GM18499 (cell line): ENCODE data around the gene DTNA.
"Not testable (repeated sequence)": the region's sequence is repeated elsewhere in the genome, so short reads cannot be mapped to it uniquely, and the experiment has no call there.

ENCODE experiments used
- ATAC-seq: cut with Tn5 transposase; IDR thresholded peaks from one replicate; pipeline ENCODE4 v1.9.1; 2021; ENCODE audit warnings: moderate number of reproducible peaks; ENCODE audit not compliant: insufficient read depth, unreplicated experiment

The DTNA gene

DNA sequence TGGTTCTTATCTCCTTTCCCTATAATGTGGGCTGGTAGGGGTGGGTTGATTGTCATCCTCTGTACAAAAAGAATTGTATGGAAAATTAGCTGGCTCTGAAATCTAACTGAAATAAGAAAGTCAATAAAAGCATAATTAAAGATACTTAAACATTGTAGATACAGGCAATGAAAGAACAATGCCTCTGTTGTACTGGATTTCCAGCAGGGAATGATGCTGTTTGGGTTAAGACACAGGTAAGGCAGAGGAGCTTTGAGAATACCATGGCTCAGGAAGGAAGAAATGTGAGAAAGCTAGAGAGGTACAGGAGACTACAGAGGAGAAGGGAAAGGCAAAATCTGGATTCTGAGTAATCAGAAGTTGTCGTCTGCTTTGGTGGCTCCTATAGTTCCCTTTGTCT lies 10.1 kb downstream of the DTNA start:
- no peak for ATAC-seq

DNA sequence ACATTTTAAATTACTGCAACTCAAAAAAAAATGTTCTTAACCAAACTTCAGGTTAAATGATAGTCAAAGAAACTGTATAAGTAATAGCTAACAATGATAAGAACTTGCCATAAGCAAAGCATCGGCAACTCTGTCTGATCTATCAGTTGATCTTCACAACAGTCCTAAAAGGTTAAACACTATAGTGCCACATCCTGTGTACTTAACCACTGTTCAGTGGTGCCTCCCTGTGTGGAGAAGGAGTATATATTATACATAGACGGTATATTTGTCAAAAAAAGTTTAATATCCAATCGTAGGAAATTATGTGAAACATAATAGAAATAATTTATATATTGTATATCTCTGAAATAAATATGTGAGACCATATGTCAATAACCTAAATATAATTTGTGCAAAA lies 13.0 kb downstream of the DTNA start:
- ATAC-seq = no peak

DNA sequence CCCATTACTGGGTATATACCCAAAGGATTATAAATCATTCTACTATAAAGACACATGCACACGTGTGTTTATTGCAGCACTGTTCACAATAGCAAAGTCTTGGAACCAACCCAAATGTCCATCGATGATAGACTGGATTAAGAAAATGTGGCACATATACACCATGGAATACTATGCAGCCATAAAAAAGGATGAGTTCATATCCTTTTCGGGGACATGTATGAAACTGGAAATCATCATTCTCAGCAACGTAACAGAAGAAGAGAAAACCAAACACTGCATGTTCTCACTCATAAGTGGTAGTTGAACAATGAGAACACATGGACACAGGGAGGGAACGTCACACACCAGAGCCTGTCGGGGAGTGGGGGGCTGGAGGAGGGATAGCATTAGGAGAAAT lies 15.6 kb downstream of the DTNA start:
- ATAC-seq = not testable (repeated sequence)

DNA sequence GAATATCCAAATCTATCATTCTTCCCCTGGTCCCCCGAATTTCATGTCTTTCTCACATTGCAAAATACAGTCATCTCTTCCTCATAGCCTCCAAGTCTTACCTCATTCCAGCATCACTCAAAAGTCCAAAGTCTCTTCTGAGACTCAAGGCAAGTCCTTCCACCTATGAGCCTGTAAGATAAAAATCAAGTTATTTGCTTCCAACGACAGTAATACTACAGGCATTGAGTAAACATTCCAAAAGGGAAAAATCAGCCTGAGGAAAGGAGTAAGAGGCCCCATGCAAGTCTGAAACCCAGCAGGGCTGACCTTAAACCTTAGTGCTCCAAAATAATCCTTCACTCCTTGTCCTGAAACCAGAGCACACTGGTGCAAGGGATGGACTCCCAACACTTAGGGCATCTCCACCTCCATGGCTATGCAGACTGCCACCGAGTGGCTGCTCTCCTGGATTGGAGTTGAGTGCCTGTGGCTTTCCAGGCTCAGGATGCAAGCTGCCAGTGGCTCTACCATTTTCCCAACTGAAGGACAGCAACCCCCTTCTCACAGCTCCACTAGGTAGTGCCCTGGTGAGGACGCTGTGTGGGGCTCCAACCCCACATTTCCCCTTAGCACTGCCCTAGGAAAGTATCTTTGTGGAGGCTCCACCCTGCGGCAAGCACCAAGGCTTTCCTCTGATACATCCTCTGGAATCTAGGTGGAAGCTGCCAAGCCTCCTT lies 16.3 kb downstream of the DTNA start:
- no peak for ATAC-seq

DNA sequence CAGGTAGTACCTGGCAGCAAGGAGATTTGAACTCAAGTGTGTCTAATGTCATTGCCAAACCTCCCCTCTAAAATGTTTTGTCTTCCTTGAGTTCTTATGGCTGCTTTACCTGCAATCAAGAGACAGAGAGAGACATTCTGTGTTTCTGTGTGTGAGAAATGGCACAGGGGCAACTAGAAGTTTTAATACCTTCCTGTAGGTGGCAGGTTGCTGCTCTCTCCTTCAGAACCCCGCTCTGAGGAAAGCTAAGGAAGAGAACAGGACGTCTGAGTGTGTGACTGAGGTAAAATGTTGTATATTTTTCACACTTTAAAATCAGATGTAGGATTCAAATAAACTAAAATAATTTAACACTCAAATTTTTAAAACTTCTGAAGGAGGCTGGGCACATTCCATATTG lies 19.2 kb downstream of the DTNA start:
- ATAC-seq = no peak

DNA sequence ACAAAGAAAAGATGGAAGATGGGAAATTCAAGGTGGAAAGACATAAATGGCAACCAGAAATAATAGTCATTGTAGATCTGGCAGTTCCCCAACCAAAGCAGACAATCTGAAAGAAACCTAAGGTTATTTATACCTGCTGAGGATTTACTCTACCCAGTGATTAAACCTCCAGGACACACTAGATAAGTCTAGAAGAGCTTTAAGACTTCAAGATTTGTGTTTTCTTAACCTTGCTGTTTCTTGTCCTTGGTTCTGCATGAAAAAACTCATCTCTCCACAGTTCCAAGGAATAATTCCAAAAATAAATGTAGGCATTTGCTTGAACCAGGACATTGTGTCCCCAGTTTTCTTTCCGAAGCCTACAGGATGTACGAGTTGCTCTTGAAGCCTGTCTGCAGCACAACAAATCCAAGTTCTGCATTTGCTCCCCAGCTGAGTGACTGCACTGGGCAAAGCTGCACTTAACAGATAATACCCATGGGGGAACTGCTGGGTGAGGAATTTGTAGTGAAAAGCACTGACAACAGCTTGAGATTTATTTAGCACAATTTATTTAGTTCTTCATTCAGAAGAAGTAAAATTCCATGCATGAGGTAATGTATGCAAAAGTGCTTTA lies 19.8 kb downstream of the DTNA start:
- ATAC-seq = no peak

DNA sequence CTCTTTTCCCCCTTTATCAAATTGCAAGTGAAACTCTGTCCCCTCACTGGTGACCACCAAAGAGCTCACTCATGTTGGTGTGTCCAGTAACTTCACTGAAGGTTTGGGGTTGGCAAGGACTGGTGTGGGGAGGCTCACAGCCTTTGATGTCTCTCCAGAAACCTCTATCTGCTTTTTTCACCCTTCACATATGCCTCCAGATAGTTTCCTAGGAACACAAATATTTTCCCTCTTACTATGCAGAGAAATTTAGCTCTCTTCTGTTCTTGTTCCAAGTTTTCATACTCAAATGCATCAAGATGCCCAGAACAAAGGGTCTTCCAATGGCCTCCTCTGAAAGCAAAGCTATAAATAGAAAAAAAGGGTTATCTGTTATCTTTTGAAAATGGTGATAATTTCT lies 20.7 kb downstream of the DTNA start:
- ATAC-seq = no peak

DNA sequence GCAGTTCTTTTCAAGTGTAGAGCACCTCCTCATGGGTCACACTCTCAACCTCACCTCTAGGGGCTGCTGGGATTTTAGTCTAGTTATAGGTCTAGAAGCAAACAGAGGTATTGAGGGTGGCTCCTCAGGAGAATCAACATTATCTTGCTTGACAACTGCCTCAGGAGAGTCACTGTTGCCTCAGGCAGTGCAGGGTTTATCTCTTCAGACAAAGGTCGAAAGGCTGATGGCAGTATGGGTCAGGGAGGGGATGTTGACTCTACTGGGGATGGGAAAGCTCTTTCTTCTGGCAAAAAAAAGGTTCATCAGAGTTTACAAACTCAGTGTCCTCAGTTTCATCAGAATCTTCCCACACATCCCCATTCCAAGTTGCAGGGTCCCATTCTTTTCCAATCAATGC lies 24.0 kb downstream of the DTNA start:
- no peak for ATAC-seq

DNA sequence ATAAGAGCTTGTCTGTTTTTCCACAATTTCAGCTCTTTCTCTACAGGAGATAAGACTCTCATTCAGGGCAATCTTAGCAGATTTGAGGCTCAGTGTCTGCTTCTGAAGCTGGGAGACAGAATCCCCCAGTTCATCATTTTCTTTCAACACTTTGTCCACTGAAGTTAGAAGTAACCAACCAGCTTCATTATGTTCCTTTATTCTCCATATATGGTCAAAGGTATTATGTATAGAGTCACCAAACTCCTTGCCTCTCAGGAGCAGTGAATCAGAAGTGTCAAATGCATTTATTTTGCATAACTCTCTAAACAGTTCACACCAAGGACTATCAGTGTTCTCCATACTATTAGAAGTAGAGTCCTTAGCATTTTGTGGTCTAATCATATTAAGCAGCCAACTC lies 24.4 kb downstream of the DTNA start:
- not testable (repeated sequence) for ATAC-seq

DNA sequence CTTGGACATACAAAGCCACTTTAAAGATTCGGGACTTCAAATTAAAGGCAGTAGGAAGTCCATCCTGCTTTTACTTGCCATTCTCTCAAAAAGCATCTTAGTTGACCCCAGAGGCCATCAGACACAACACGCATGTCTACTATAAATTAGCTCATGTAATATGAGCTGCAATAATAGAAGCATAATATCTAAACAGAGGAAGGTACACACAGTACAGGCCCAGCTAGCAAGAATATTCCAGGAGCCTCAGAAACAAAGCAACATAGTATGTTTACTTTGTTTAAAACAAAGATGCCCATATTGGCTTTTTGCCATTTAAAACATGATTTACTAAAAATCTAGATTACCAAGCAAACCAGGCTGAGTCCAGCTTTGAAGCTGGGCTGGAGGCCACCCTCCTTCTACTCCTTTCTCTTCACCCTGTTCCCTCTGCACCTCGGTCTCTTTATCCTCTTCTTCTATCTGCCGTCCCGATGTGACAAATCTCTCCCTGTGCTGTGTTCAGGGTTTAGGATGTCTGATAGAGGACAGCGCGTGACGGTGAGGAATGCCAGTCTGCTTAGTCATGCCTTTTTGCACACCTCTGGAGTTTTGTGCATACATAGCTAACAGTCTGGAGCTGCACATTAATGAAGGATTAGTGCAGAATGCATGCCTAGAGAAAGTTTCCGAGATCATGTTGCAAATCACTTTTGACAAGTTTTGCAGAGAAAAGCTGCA lies 28.2 kb downstream of the DTNA start:
- ATAC-seq = no peak

DNA sequence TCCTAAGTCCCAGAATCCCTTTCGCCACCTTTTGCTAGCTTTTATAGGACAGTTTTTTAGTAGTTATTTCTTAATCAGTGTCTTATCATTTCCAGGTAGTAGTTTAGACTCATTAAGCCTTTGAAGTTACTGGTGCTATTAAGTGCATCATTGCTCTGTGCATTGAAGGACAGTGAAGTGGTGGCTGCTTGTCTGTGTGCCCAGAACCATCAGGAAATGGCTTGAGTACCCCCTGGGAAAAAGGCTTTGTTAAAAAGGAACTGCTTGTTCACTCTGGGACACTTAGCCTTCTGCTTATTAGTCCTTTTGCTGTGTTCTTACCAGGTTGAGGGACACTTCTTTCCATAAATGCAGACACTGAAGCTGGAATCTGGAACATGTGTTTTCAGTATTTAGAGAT lies 30.0 kb downstream of the DTNA start:
- no peak for ATAC-seq

DNA sequence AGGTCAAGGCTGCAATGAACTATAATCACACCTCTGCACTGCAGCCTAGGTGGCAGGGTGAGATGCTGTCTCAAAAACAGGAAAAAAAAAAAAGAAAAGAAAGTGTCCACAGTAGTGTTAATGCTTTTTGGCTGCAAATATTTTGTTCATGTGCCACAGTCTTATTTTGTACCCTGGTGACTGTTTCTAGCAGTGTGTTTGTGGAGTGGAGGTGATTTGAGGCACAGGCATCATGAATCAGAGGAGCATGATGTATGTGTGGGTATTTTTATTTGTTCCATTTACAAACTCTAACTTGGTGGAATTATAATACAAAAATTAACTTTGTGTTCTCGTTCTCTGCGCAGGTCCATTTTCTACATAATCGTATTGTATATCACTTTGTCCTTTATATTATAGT lies 30.6 kb downstream of the DTNA start:
- no peak for ATAC-seq

DNA sequence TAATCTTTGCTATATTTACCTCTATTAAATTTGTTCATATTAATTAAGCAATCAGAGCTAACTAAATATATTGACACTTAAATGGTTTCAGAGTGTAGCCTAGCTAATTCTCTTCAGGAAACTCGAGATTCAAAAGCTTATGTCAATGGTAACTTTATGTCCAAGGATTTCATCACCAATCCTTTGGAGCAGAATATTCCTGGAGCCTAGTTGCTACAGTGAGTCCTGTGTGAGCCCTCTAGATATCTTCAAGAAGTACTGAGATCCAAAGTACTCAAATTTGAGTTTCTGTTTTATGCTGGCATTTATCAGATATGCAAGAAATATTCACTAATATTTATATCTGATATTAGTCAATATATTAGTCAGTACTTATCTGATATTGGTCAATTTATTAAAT lies 31.3 kb downstream of the DTNA start:
- ATAC-seq = no peak

DNA sequence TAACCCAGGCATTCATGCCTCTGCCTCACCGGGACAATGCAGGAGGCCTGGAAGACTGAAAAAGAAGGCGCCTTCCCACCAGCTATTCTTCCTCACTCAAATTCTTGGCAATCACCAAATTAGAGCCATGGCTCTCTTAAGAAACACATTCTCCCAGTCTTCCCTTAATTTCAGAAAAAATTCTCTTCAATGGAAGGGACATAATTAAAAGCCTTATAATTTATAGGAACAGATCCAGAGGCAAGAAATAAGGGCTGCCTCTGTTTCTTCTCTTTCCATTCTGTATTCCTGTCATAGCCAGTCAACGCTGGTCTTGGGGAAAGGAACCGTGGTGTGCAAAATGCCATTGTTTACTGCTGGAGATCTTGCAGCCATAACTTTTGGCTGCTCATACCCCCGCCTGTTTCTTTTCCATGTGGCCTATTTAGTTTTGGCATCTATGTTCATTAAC lies 32.8 kb downstream of the DTNA start:
- no peak for ATAC-seq

DNA sequence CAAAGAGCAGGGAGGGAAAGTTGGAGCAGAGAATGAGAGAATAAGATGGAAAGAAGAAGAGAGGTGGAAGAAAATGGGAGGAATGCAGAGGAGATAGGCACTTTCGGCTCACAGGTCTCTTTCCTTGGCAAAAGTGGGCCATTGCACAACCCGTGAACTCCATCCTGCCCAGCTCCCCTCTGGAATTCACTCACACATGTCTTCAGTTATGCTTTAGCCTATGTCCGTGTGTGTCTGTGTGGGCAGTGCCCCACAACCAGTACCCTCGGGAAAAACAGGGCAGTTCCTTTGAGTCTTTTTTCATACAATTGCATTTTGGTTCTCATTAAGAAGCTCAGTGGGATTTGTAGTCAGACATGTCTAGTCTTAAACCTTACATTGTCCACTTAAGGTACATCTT lies 34.5 kb downstream of the DTNA start:
- no peak for ATAC-seq

DNA sequence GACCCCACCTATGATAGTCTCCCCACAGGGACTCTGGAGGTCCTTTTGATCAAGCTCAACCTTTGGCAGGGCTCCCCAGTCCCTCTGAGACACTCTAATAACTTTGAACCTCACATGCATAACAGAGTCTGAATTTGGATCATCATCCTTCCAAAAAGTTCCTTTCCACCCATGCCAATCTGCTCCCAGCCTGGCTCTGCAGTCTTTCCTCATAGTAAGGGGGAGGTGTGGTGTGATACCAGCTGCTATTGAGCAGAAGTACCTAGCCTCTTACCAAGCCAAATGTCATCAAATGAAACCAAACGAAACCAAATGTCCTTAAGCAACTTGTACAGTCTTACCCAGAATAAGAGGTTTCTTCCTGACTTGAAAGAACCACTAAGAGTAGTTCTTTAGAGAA lies 36.5 kb downstream of the DTNA start:
- no peak for ATAC-seq

DNA sequence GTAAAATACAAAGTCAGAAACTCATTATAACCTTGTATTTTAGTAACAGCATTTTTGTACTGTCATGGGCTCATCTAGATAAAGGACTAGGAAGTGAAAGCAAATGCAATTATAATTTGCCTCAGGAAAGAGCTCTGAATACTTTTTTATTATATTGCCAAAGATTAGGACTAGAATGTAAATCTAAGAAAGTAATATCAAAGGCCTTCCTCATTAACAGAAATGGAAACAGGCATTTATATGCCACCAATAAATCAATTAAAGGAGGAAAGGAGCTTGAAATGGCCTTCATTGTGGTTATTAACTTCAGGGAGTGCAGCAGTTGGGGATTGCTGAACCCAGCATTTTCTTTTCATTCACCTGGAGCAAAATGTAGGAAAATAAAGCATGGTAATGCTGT lies 39.6 kb downstream of the DTNA start:
- ATAC-seq = no peak

DNA sequence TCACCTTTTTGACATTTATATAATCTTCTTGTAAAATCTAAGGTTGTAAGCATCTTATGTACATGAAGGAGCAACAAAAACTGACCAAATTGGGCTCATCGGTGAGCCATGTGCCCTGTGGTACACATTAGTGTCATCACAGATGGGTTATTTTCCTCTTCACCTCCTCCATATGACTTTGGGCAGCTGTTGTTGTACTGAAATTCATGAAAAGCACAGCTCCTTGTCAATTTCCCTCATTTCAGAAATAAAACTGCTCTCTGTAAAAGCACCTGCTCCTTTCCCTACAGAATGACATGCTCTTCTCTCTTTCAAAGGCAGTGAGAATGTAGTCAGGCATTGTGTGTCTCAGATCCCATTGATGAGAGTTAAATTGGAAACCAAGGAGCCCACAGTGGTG lies 42.0 kb downstream of the DTNA start:
- ATAC-seq = no peak

DNA sequence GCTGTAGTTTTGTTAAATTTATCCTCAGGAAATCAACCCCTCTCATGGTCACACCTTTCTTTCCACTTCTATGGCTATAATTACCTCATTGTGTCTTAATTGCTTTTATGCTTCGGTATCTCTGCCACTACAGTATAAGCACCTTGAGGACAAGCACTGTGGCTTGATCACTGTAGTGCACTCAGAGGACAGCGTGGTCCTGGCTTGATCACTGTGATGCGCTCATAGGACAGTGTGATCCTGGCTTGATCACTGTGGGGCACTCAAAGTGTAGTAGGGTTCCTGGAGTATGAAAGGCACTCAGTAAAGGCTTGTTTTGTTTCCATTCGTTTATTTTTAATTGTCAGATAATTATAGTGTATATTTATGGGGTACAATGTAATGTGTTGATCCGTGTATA lies 44.2 kb downstream of the DTNA start:
- no peak for ATAC-seq

DNA sequence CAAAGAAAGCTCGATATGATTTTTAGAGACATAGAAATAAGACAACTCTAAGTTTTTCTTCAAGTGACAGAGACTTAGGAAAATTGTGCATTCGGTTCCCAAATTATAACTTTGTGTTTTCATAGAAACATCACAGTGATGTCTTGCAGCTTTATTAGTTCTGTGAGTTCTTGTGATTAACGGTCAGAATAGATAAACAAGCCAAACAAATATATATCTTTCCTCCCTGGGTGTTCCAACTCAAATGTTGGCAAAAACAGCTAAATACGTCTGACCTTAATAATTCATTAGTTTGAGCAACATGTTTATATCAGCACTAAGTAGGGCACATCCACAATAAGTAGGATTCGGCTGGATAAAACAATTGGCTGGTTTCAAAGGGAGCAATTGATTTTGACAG lies 47.6 kb downstream of the DTNA start:
- ATAC-seq = no peak

DNA sequence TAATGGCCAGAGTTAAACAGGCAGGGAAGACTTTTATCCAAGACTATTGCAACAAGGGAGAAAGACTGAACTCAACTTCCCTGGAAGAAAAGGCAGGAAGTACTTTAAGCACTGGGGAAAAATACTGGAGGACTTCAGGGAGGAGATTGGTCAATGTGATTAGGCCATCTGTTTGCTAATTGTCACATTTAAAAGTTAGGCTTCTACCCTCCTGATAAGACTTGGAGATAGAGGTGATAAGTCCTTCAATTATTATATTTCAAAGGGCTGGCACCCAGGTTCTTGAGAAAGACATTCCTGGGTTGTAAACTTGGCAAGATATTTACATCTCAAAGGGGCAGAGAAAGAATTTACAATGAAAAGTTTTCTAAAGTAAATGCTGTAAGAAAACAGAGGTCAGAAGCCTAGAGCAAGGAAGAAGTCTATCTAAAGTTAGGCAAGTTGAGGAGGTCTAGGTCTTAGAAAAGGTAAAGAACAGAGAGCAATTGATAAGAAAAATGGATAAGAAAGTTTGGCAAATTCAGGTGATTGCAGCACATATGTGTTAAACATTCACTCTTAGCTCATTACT lies 48.4 kb downstream of the DTNA start:
- ATAC-seq = no peak
